WI38 (cell line): ENCODE measurements around the gene KRT2.

Experiments
- H3K4me3 ChIP-seq: 2 replicates; pipeline ENCODE4 v1.5.1; 2011; ENCODE audit warnings: low read depth, mild to moderate bottlenecking, control low read depth, low read length
- TF ChIP-seq, protein P1 (sequence below): IDR thresholded peaks from 2 replicates; pipeline ENCODE4 v1.5.1; 2012; ENCODE audit warnings: low read depth, mild to moderate bottlenecking, control low read depth, low read length

The KRT2 gene

DNA sequence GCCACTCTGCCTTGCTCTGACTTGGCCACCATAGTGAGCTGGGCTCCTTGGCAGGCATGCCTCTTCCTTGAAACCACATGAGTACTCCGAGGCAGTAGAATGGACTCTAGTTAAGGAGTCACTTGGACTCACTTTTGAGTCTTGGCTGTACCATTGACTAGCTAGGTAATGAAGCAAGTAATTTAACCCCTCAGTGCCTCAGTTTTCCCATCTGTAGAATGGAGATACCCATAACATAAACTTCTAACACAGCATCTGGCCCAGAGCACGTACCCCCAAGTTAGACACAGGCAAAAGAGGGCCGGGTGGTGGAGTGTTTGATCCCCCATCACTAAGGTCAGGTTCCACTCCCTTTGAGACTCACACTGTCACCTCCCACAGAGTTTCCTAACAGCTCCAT is 43.0 kb upstream of the KRT2 start:
- TF ChIP-seq, protein P1, sequence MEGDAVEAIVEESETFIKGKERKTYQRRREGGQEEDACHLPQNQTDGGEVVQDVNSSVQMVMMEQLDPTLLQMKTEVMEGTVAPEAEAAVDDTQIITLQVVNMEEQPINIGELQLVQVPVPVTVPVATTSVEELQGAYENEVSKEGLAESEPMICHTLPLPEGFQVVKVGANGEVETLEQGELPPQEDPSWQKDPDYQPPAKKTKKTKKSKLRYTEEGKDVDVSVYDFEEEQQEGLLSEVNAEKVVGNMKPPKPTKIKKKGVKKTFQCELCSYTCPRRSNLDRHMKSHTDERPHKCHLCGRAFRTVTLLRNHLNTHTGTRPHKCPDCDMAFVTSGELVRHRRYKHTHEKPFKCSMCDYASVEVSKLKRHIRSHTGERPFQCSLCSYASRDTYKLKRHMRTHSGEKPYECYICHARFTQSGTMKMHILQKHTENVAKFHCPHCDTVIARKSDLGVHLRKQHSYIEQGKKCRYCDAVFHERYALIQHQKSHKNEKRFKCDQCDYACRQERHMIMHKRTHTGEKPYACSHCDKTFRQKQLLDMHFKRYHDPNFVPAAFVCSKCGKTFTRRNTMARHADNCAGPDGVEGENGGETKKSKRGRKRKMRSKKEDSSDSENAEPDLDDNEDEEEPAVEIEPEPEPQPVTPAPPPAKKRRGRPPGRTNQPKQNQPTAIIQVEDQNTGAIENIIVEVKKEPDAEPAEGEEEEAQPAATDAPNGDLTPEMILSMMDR: no peak

GRCh38 chr12:52694151-52694550 is 42.1 kb upstream of the KRT2 start:
- TF ChIP-seq, protein P1: no peak
- no peak overlapping the region for H3K4me3 ChIP-seq

More for the DNA sequence above, 43.0 kb upstream of the KRT2 start:
- no peak overlapping the region for H3K4me3 ChIP-seq

GRCh38 chr12:52693261-52693660 is 41.2 kb upstream of the KRT2 start:
- no peak overlapping the region for H3K4me3 ChIP-seq
- TF ChIP-seq, protein P1: no peak

DNA sequence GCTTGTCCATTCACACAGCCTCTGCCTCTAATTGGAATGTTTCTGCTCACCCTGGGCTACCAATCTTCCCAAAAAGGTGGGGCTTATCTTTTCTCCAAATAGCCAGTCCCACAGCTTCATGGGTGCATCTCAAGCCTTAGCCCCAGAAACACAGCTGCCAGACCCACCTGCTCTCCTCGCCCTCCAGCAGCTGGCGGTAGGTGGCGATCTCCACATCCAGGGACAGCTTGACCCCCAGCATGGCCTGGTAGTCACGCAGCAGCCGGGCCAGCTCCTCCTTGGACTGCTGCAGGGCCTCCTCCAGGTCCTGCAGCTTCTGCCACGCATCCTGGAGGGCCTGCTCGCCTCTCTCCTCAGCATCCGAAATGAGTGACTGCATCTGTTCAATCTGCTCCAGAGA is 40.2 kb upstream of the KRT2 start:
- no peak overlapping the region for H3K4me3 ChIP-seq
- TF ChIP-seq, protein P1: no peak

- no peak overlapping the region for H3K4me3 ChIP-seq
- TF ChIP-seq, protein P1: no peak
Observed at GRCh38 chr12:52691841-52692150, 39.8 kb upstream of the KRT2 start.

GRCh38 chr12:52691076-52691840 is 39.2 kb upstream of the KRT2 start:
- no peak overlapping the region for H3K4me3 ChIP-seq

More at GRCh38 chr12:52691076-52691840, 39.2 kb upstream of the KRT2 start:
- TF ChIP-seq, protein P1: no peak
